Measurements from ENCODE around the gene MEN1. TPM values are rescaled to one million over a fixed set of nuclear protein-coding genes. Genes with fewer than 3 reads are reported as not detected.

The MEN1 gene
- total and polyA plus RNA-seq, 2 of the 13 experiments (the other 11 are each of a cell fraction or from before 2014, with no cell fraction given), result 20.5 to 27.3 TPM

- Histone ChIP-seq H3K4me2 (ENCODE audit: low read depth, low read length) (no peak overlapping the region), H3K27ac (ENCODE audit: extremely low read length, insufficient read depth, low read length) (no peak overlapping the region), H3K9me3 (ENCODE audit: low read length) (no peaks in the 10 kb centered on the region), H4K20me1 (ENCODE audit: insufficient read depth, low read length) (no peaks in the 10 kb centered on the region), H3K79me2 (ENCODE audit: insufficient read depth, low read length) (no peaks in the 10 kb centered on the region), H2AFZ (ENCODE audit: low read length) (no peak overlapping the region), H3K4me3 (replicated peaks in 1 of 3; ENCODE audit: insufficient read depth in 1 of 3, low read depth in 2 of 3, low read length in 3 of 3) (no peak overlapping the region), H3K27me3 (ENCODE audit: control insufficient read depth in 1 of 2, insufficient read depth in 2 of 2, low read length in 2 of 2) (no peaks in the 10 kb centered on the region), H3K9ac (ENCODE audit: insufficient read depth, low read depth, low read length) (no peak overlapping the region), H3K4me1 (ENCODE audit: insufficient read depth, low read length) (peaks cover 16% of the 10 kb centered on the region; the same call in 1 of the 2 replicates), H3K36me3 (replicated peaks in 1 of 2; ENCODE audit: control insufficient read depth in 1 of 2, insufficient read depth in 2 of 2, low read length in 2 of 2) (no peaks in the 10 kb centered on the region; a peak in 1 of 5 replicates)
- peak; percentile 52 for TF ChIP-seq ZNF629 (CRISPR knock-in tag; conservative IDR thresholded peaks at IDR 0.05)
- no peak for TF ChIP-seq ZNF670 (CRISPR knock-in tag; IDR thresholded peaks at IDR 0.05; ENCODE audit: borderline replicate concordance)
- no TSS peak for BruUV-seq (replicated peaks)
- CTCF ChIA-PET (ENCODE audit: low intra/inter-chr PET ratio, low total read pairs), result no interaction called here
- intact Hi-C loops (cut with micrococcal nuclease; ENCODE audit: unreplicated experiment) (no loop called here), in situ Hi-C loops (cut with HindIII; ENCODE audit: extremely low pct_ligation_motif_present, low pct_unique_long_range_greater_than_20kb) (no loop called here)
- 100% methylated on average over 2 of the region's 4 CpGs for WGBS (ENCODE audit: low lambda C conversion rate)
- DNase-seq (ENCODE audit: low spot score) (no peak), FAIRE-seq (no peak), ATAC-seq (no peak)
- POLR2A ChIA-PET, result no interaction called here
Observed at GRCh38 chr11:64792482-64792881, 17.9 kb downstream of the MEN1 start.

GRCh38 chr11:64791781-64792291, 18.5 kb downstream of the MEN1 start:
- H3K27me3 ChIP-seq (ENCODE audit: control insufficient read depth in 1 of 2, insufficient read depth in 2 of 2, low read length in 2 of 2), result no peaks in the 10 kb centered on the region
- no CpG with 5 or more reads among the region's 14 CpGs for WGBS (ENCODE audit: low lambda C conversion rate)
- H3K4me1 ChIP-seq (ENCODE audit: insufficient read depth, low read length), result peaks cover 16% of the 10 kb centered on the region; the same call in 1 of the 2 replicates
- in situ Hi-C loops (cut with HindIII; ENCODE audit: extremely low pct_ligation_motif_present, low pct_unique_long_range_greater_than_20kb) (no loop called here), intact Hi-C loops (cut with micrococcal nuclease; ENCODE audit: unreplicated experiment) (no loop called here)
- no peak for DNase-seq (ENCODE audit: low spot score)
- ChIA-PET POLR2A (no interaction called here), CTCF (ENCODE audit: low intra/inter-chr PET ratio, low total read pairs) (no interaction called here)
- H2AFZ ChIP-seq (ENCODE audit: low read length), result no peak overlapping the region
- no peak for FAIRE-seq
- no peaks in the 10 kb centered on the region for H3K79me2 ChIP-seq (ENCODE audit: insufficient read depth, low read length)
- no peaks in the 10 kb centered on the region for H4K20me1 ChIP-seq (ENCODE audit: insufficient read depth, low read length)
- H3K27ac ChIP-seq (ENCODE audit: extremely low read length, insufficient read depth, low read length), result no peak overlapping the region
- H3K4me3 ChIP-seq (replicated peaks in 1 of 3; ENCODE audit: insufficient read depth in 1 of 3, low read depth in 2 of 3, low read length in 3 of 3), result no peak overlapping the region
- no peak overlapping the region for H3K9ac ChIP-seq (ENCODE audit: insufficient read depth, low read depth, low read length)
- H3K4me2 ChIP-seq (ENCODE audit: low read depth, low read length), result no peak overlapping the region
- ATAC-seq, result no peak
- H3K9me3 ChIP-seq (ENCODE audit: low read length), result no peaks in the 10 kb centered on the region
- no peaks in the 10 kb centered on the region; a peak in 1 of 5 replicates for H3K36me3 ChIP-seq (replicated peaks in 1 of 2; ENCODE audit: control insufficient read depth in 1 of 2, insufficient read depth in 2 of 2, low read length in 2 of 2)
- no TSS peak for BruUV-seq (replicated peaks)
- TF ChIP-seq ZNF879 (CRISPR knock-in tag; IDR thresholded peaks at IDR 0.05) (no peak), HDAC2 (CRISPR knock-in tag; IDR thresholded peaks at IDR 0.05) (no peak), TEAD2 (CRISPR knock-in tag; IDR thresholded peaks at IDR 0.05) (no peak), ZNF616 (CRISPR knock-in tag; IDR thresholded peaks at IDR 0.05; ENCODE audit: low read depth) (no peak), MTA3 (CRISPR knock-in tag; IDR thresholded peaks at IDR 0.05) (no peak)
- TF ChIP-seq, protein P1, sequence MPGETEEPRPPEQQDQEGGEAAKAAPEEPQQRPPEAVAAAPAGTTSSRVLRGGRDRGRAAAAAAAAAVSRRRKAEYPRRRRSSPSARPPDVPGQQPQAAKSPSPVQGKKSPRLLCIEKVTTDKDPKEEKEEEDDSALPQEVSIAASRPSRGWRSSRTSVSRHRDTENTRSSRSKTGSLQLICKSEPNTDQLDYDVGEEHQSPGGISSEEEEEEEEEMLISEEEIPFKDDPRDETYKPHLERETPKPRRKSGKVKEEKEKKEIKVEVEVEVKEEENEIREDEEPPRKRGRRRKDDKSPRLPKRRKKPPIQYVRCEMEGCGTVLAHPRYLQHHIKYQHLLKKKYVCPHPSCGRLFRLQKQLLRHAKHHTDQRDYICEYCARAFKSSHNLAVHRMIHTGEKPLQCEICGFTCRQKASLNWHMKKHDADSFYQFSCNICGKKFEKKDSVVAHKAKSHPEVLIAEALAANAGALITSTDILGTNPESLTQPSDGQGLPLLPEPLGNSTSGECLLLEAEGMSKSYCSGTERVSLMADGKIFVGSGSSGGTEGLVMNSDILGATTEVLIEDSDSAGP (CRISPR knock-in tag; IDR thresholded peaks at IDR 0.05; ENCODE audit: borderline replicate concordance), result no peak
- TF ChIP-seq, protein P2, sequence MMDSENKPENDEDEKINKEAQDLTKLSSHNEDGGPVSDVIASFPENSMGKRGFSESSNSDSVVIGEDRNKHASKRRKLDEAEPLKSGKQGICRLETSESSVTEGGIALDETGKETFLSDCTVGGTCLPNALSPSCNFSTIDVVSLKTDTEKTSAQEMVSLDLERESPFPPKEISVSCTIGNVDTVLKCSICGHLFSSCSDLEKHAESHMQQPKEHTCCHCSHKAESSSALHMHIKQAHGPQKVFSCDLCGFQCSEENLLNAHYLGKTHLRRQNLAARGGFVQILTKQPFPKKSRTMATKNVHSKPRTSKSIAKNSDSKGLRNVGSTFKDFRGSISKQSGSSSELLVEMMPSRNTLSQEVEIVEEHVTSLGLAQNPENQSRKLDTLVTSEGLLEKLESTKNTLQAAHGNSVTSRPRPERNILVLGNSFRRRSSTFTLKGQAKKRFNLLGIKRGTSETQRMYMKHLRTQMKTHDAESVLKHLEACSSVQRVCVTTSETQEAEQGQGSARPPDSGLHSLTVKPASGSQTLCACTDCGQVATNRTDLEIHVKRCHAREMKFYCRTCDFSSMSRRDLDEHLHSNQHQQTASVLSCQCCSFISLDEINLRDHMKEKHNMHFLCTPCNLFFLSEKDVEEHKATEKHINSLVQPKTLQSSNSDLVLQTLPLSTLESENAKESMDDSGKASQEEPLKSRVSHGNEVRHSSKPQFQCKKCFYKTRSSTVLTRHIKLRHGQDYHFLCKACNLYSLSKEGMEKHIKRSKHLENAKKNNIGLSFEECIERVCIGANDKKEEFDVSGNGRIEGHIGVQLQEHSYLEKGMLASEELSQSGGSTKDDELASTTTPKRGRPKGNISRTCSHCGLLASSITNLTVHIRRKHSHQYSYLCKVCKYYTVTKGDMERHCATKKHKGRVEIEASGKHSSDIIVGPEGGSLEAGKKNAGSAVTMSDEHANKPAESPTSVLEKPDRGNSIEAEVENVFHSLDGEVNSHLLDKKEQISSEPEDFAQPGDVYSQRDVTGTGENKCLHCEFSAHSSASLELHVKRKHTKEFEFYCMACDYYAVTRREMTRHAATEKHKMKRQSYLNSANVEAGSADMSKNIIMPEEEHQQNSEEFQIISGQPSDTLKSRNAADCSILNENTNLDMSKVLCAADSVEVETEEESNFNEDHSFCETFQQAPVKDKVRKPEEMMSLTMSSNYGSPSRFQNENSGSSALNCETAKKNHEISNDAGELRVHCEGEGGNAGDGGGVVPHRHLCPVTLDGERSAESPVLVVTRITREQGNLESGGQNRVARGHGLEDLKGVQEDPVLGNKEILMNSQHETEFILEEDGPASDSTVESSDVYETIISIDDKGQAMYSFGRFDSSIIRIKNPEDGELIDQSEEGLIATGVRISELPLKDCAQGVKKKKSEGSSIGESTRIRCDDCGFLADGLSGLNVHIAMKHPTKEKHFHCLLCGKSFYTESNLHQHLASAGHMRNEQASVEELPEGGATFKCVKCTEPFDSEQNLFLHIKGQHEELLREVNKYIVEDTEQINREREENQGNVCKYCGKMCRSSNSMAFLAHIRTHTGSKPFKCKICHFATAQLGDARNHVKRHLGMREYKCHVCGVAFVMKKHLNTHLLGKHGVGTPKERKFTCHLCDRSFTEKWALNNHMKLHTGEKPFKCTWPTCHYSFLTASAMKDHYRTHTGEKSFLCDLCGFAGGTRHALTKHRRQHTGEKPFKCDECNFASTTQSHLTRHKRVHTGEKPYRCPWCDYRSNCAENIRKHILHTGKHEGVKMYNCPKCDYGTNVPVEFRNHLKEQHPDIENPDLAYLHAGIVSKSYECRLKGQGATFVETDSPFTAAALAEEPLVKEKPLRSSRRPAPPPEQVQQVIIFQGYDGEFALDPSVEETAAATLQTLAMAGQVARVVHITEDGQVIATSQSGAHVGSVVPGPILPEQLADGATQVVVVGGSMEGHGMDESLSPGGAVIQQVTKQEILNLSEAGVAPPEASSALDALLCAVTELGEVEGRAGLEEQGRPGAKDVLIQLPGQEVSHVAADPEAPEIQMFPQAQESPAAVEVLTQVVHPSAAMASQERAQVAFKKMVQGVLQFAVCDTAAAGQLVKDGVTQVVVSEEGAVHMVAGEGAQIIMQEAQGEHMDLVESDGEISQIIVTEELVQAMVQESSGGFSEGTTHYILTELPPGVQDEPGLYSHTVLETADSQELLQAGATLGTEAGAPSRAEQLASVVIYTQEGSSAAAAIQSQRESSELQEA (CRISPR knock-in tag; IDR thresholded peaks at IDR 0.05; ENCODE audit: not compliant biosample characterization), result no peak

Data from HepG2 (cell line).